Measurements from ENCODE around the gene OBSL1.

The OBSL1 gene

DNA sequence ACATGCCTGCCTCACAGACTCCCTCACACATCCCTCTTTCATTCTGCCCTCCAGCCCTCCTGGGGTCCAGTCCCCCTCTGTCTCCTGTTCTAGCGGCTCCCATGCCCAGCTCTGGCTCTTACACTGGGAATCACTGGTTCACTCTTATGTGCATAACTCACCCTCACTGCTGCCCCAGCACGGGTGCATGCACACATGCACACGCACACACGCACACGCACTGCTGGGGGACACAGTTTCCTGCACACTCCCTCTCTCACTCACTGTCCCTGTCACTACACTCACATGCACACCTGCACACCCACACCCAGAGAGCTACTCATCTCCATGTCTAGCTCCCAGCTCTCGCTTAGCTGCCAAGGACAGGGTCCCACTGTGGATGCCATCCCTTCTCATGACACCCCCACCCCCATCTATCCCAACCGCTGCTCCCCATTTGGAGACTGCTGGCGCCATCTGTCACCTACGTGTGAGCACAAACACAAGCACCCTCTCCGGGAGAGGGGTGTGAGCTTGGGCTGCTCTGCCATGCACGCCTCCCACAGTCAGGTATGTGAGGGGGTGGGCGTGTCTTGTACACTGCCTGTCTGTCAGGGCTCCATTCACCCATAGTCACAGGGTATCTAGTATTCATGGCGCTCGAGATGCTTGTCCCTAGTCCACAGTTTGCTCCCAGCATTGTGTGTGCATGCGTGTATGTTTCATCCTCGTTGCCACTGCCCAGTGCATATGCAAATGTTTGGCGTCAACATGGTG lies 55.3 kb downstream of the OBSL1 start:
- TF ChIP-seq, protein P1, sequence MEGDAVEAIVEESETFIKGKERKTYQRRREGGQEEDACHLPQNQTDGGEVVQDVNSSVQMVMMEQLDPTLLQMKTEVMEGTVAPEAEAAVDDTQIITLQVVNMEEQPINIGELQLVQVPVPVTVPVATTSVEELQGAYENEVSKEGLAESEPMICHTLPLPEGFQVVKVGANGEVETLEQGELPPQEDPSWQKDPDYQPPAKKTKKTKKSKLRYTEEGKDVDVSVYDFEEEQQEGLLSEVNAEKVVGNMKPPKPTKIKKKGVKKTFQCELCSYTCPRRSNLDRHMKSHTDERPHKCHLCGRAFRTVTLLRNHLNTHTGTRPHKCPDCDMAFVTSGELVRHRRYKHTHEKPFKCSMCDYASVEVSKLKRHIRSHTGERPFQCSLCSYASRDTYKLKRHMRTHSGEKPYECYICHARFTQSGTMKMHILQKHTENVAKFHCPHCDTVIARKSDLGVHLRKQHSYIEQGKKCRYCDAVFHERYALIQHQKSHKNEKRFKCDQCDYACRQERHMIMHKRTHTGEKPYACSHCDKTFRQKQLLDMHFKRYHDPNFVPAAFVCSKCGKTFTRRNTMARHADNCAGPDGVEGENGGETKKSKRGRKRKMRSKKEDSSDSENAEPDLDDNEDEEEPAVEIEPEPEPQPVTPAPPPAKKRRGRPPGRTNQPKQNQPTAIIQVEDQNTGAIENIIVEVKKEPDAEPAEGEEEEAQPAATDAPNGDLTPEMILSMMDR (IDR thresholded peaks at IDR 0.05; ENCODE audit: low read depth, low read length), result no peak
- in situ Hi-C loops (cut with HindIII; ENCODE audit: low sequenced_read_pairs), result no loop called here
- no peak for DNase-seq (ENCODE audit: low read depth, low spot score)
- no peak overlapping the region for H3K4me3 ChIP-seq (ENCODE audit: low read depth, low read length)

DNA sequence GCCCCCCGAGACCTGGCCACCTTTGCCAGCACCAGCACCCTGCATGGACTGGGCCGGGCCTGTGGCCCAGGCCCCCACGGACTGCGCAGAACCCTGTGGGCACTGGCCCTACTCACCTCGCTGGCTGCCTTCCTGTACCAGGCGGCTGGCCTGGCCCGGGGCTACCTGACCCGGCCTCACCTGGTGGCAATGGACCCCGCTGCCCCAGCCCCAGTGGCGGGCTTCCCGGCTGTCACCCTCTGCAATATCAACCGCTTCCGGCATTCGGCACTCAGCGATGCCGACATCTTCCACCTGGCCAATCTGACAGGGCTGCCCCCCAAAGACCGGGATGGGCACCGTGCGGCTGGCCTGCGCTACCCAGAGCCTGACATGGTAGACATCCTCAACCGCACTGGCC lies 56.5 kb downstream of the OBSL1 start:
- in situ Hi-C loops (cut with HindIII; ENCODE audit: low sequenced_read_pairs), result no loop called here
- H3K4me3 ChIP-seq (ENCODE audit: low read depth, low read length), result no peak overlapping the region
- DNase-seq (ENCODE audit: low read depth, low spot score), result no peak
- TF ChIP-seq, protein P1 (IDR thresholded peaks at IDR 0.05; ENCODE audit: low read depth, low read length), result no peak

DNA sequence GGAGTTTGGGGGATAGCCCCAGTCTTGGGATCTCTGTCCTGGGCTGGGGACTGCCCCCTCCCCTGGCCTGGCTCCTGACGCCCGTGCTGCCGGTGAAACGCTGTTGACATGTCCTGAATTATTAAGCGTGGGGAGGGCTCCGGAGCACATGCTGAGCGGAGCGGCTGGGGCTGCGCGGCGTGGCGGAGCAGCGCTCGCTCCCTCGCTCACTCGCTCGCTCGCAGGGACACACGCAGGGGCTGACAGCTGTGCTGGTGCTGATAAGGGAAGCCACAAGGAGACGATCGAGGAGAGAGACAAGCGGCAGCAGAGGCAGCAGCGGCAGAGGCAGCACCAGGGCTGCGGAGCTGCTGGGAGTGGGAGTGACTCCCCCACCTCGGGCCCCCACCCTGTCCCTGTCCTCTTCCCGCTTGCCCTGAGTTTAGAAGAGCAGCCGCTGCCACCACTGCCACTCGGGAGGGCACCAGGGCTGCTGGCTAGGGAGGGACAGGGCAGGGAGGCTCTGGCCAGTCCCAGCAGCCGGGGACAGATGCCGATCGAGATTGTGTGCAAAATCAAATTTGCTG lies 57.1 kb downstream of the OBSL1 start, which contains the start of gene ASIC4:
TSS of gene ASIC4 (plus strand) at position 287 of the 566 bp plus-strand sequence. CDS start at position 530, 243 bp downstream.
- DNase-seq (ENCODE audit: low read depth, low spot score), result no peak
- H3K4me3 ChIP-seq (ENCODE audit: low read depth, low read length), result no peak within 1 kb of the TSS
- in situ Hi-C loops (cut with HindIII; ENCODE audit: low sequenced_read_pairs), result no loop called here
- TF ChIP-seq, protein P1 (IDR thresholded peaks at IDR 0.05; ENCODE audit: low read depth, low read length), result no peak

DNA sequence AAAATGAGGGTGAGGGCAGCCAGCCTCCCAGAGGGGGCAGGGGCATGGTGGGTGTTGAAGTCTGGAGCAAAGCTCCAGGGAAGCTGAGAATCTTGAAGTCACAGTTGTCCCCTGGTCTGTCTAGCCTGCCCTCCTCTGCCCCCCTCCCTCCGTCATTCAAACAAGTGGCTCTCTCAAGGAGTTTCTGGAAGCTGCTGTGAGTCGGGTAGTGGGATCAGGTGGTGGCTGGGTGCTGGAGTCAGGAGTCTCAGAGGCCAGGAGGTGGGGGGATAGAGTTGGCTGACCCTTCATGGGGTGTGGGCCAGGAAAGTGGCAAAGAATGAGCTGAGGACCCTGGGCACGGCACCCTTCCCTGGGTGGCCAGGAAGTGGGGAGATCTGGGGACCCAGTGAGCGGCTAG lies 57.6 kb downstream of the OBSL1 start:
- H3K4me3 ChIP-seq (ENCODE audit: low read depth, low read length), result no peak overlapping the region
- no peak for DNase-seq (ENCODE audit: low read depth, low spot score)
- TF ChIP-seq, protein P1 (IDR thresholded peaks at IDR 0.05; ENCODE audit: low read depth, low read length), result no peak
- in situ Hi-C loops (cut with HindIII; ENCODE audit: low sequenced_read_pairs), result no loop called here

DNA sequence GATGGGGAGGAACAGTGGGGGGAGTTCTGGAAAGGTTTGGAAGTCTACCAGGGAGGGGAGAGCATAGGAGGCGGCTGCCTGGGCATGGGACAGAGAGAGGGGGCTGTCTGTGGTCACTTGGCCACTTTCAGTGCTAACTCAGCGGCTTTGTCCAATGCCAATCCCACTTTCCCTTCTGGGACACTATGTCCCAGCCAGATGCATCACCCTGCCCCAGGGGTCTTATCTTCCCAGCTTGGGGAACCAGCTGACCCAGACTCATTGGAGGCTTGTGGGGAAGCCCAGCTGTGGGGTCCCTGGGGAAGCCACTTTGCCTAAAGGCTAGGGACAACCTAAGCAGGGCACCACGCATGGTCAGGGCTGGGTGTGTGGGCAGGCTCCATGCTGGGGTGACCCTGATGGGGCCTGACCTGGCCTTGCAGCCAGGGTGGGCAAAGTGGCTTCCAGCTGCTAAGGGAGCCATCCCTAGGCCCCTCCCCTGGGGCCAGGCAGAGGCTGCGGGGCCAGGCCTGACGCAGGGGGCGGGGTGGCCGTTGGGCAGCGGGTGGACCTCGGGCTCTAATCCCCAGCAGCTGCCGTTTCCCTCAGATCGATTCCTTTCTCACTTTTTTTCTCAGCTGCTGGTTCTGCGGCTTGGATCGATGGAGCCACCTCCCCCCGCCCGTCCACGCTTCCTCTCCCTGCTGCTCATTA lies 58.7 kb downstream of the OBSL1 start:
- TF ChIP-seq, protein P1 (IDR thresholded peaks at IDR 0.05; ENCODE audit: low read depth, low read length), result no peak
- no peak overlapping the region for H3K4me3 ChIP-seq (ENCODE audit: low read depth, low read length)
- in situ Hi-C loops (cut with HindIII; ENCODE audit: low sequenced_read_pairs), result no loop called here
- no peak for DNase-seq (ENCODE audit: low read depth, low spot score)

DNA sequence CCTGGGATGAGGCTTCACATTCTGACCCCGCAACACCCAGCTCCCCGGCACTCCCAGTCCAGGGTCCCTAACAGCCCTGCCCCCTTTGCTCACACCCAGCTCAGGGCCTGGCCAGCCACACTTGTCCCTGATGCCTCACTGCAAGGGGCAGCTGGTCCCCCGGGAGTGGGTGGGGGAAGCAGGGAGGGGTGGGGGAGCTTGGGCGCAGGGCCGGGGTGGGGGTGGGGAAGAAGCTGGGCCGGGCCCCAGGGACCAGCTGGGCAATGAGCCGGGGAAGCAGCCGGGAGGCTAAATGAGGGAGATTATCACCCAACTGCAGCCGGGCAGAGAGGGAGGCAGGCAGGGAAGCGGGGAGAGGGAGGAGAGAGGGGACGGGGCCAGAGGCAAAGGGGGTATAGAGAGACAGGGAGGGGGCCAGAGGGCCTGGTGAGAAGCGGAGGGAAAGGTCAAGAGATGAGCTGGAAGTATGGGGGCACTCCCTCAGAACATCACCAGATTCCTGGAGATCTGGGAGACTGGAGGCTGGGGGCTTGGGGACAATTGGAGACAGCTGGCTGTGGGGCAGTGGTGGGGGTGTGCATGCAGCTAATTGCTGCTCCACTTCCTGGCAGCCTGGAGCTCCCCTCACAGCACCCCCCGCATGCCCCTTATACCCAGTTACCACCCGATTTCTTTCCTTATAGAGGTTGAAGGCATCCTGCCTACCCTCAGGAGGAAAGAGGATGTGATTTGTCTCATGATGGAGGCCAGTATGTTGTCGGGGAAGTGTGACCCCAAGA lies 59.6 kb downstream of the OBSL1 start:
- in situ Hi-C loops (cut with HindIII; ENCODE audit: low sequenced_read_pairs), result no loop called here
- H3K4me3 ChIP-seq (ENCODE audit: low read depth, low read length), result no peak overlapping the region
- no peak for DNase-seq (ENCODE audit: low read depth, low spot score)
- TF ChIP-seq, protein P1 (IDR thresholded peaks at IDR 0.05; ENCODE audit: low read depth, low read length), result no peak

Measured in astrocyte of the spinal cord (primary cell).